B cell (primary cell): ENCODE measurements around the gene PEPD. TPM values are rescaled to one million over a fixed set of nuclear protein-coding genes. Genes with fewer than 3 reads are reported as not detected.

Experiments used
- ATAC-seq: fragments of 200-7000 bp; cut with Tn5 transposase; one replicate; pipeline ENCODE4 v1.10.0; 2021; ENCODE audit warnings: low read depth, mild to moderate bottlenecking, moderate number of reproducible peaks, moderate library complexity
- CTCF ChIA-PET: fragments of 350-600 bp; sonication (Branson Sonifier 250); formaldehyde crosslinking; loops from one replicate; lab custom pipeline; 2021; ENCODE audit warnings: antibody characterized with exemption, inconsistent platforms; lab: Charles Lee
- POLR2A ChIA-PET: fragments of 350-600 bp; sonication (Branson Sonifier 250); formaldehyde crosslinking; loops from one replicate; lab custom pipeline; 2021; ENCODE audit warnings: antibody characterized with exemption; lab: Charles Lee
- DNase-seq: peaks from one replicate; pipeline ENCODE4 v3.0.0; 2013
- H2AFZ ChIP-seq: 2 replicates; pipeline ENCODE4 v1.6.1; 2012; ENCODE audit warnings: mild to moderate bottlenecking, low read depth, low read length; ENCODE audit not compliant: insufficient read depth, poor library complexity, severe bottlenecking
- H3K27ac ChIP-seq, 2 donors: 1 replicate in 1 of 2; 2 replicates in 1 of 2; pipeline ENCODE4 v1.5.1; 2012 to 2013; ENCODE audit warnings: low read length in 2 of 2, mild to moderate bottlenecking in 2 of 2, moderate library complexity in 1 of 2
- H3K27me3 ChIP-seq, 4 experiments: fragments of 200-600 bp in 1 of 4; sonication (generic) in 1 of 4; replicated peaks in 1 of 4; 1 replicate in 2 of 4; 2 replicates in 2 of 4; pipeline versions ENCODE4 v1.6.1 to v1.7.0; 2013 to 2016; ENCODE audit warnings: low read length in 3 of 4, mild to moderate bottlenecking in 2 of 4, mixed read lengths in 1 of 4, moderate library complexity in 1 of 4; ENCODE audit not compliant: insufficient read depth in 4 of 4, control insufficient read depth in 3 of 4; ENCODE audit errors: control extremely low read depth in 1 of 4
- H3K36me3 ChIP-seq, 2 experiments: replicated peaks in 1 of 2; 1 replicate in 1 of 2; 2 replicates in 1 of 2; pipeline versions ENCODE4 v1.6.1 to v1.7.1; 2013; ENCODE audit warnings: low read length in 1 of 2; ENCODE audit not compliant: insufficient read depth in 2 of 2, control insufficient read depth in 1 of 2; ENCODE audit errors: control extremely low read depth in 1 of 2, extremely low read depth in 1 of 2
- H3K4me1 ChIP-seq, 2 donors: fragments of 200-600 bp in 1 of 2; sonication (generic) in 1 of 2; 1 replicate in 1 of 2; 2 replicates in 1 of 2; pipeline versions ENCODE4 v1.5.1 to v1.6.1; 2013 to 2017; ENCODE audit warnings: low read length in 2 of 2; ENCODE audit not compliant: control insufficient read depth in 2 of 2, insufficient read depth in 2 of 2
- H3K4me2 ChIP-seq: replicated peaks from 2 replicates; pipeline ENCODE3; 2012; ENCODE audit warnings: mild to moderate bottlenecking, low read depth, low read length; ENCODE audit not compliant: poor library complexity, severe bottlenecking
- H3K4me3 ChIP-seq, 5 experiments: fragments of 200-600 bp in 1 of 5; sonication (generic) in 1 of 5; 1 replicate in 3 of 5; 2 replicates in 2 of 5; pipeline versions ENCODE4 v1.5.1 to v1.7.0; 2011 to 2016; ENCODE audit warnings: low read length in 4 of 5, mild to moderate bottlenecking in 4 of 5, low read depth in 2 of 5, control low read depth in 1 of 5, moderate library complexity in 1 of 5; ENCODE audit not compliant: insufficient read depth in 1 of 5; ENCODE audit errors: control extremely low read depth in 1 of 5, extremely low read depth in 1 of 5
- H3K79me2 ChIP-seq: fragments of 200-600 bp; sonication (generic); one replicate; pipeline ENCODE4 v1.6.0; 2016; ENCODE audit warnings: low read length; ENCODE audit not compliant: control insufficient read depth, insufficient read depth
- H3K9ac ChIP-seq: fragments of 200-600 bp; sonication (generic); 2 replicates; pipeline ENCODE4 v1.6.1; 2017; ENCODE audit warnings: mild to moderate bottlenecking, low read length, moderate library complexity
- H3K9me3 ChIP-seq, 3 donors: one replicate each; pipeline versions ENCODE4 v1.6.1 to v1.7.1; 2013; ENCODE audit warnings: low read length in 2 of 3; ENCODE audit not compliant: control insufficient read depth in 2 of 3, insufficient read depth in 1 of 3; ENCODE audit errors: control extremely low read depth in 1 of 3
- H4K20me1 ChIP-seq: 2 replicates; pipeline ENCODE4 v1.6.0; 2012; ENCODE audit warnings: mild to moderate bottlenecking, low read length; ENCODE audit not compliant: insufficient read depth, control insufficient read depth, poor library complexity, severe bottlenecking
- H3K27ac Mint-ChIP-seq: one replicate; pipeline ENCODE4 v1.8.0; 2021; ENCODE audit warnings: mixed read lengths
- H3K27me3 Mint-ChIP-seq: one replicate; pipeline ENCODE4 v1.8.0; 2021; ENCODE audit warnings: mixed read lengths
- H3K4me1 Mint-ChIP-seq: one replicate; pipeline ENCODE4 v1.8.0; 2021; ENCODE audit warnings: mixed read lengths
- H3K4me3 Mint-ChIP-seq: one replicate; pipeline ENCODE4 v1.8.0; 2021; ENCODE audit warnings: mixed read lengths
- H3K9me3 Mint-ChIP-seq: one replicate; pipeline ENCODE4 v1.8.0; 2022; ENCODE audit warnings: mixed read lengths; ENCODE audit not compliant: insufficient read depth
- CTCF ChIP-seq: fragments of 200-600 bp; IDR thresholded peaks from one replicate; pipeline ENCODE4 v1.8.0; 2022; ENCODE audit warnings: antibody characterized with exemption, mild to moderate bottlenecking
- EZH2 ChIP-seq: IDR thresholded peaks from 2 replicates; pipeline ENCODE4 v1.6.1; 2012; ENCODE audit warnings: borderline replicate concordance, low read depth, mild to moderate bottlenecking, moderate library complexity, low read length; ENCODE audit not compliant: insufficient read depth, poor library complexity, severe bottlenecking
- WGBS: methylation state at CpG from one replicate; pipeline ENCODE4 v1.1.5; 2013; ENCODE audit warnings: missing lambda C conversion rate; ENCODE audit not compliant: insufficient coverage; 5-methylcytosine and 5-hydroxymethylcytosine counted together
- intact Hi-C: fragments of 100-400 bp; cut with micrococcal nuclease; formaldehyde crosslinking; loops from one replicate; pipeline ENCODE4 v1.10.0; 2022
- polyA plus RNA-seq: library from polyadenylated mRNA; depleted of rRNA; stranded (reverse); fragments of >200 nt; gene quantifications from 2 replicates; pipeline ENCODE4 v1.2.3, GENCODE V29; 2012
- total RNA-seq, 2 donors: library from RNA; stranded (reverse); fragments of 120-200 nt in 1 of 2; gene quantifications; 1 replicate in 1 of 2; 2 replicates in 1 of 2; pipeline versions ENCODE4 v1.2.3 to v1.2.4, GENCODE V29; 2013 to 2022

The PEPD gene
- total and polyA plus RNA-seq, 2 donors (not counting 1 experiment from before 2014, with no cell fraction given) = 36.4 to 42.7 TPM

DNA sequence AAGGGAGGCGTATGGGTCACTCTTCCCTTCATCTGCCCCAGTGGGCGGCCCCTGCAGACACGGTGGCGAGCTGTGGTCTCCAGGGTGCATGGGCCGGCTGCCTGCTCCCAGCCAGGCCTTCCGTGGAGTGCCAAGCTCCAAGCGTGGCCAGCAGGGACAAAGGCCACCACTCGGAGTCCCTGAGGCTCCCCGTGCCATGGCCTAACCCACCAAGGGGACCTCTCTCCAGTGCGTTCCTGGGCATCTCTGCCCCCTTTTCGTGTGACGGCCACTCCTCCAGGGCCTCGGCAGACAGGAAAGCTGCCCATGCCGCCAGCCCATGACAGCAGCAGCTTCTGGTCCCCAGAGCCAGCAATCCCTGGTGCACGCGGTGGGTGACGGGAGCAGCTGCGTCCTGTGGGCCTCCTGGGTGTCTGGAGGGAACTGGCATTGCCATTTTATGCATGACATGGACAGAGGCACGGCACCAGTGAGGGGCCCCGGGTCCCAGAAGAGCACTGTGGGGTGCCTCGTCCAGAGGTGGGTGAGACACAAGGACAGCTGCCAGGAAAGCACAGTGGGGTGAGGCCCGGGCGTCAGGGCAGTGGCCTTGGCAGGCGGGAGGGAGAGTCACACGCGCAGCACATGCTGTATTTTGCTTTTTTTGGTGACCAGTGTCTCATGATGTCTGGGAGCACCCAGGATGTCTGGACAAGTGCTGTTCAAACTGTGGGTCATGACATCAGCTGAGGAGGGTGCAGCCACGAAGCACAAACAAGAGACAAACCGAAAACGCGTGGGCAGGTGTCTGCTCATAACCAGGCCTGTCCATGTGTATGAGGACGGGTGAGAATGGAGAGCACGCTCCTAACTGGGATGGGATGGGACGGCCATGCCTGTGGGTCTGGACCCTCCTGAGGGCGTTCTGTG is 115.8 kb downstream of the PEPD start:
- Histone ChIP-seq H3K4me2 (no peak overlapping the region), H3K27ac (no peak overlapping the region), H3K4me1 (no peaks in the 10 kb centered on the region), H2AFZ (no peak overlapping the region), H3K79me2 (no peaks in the 10 kb centered on the region), H3K27me3 (no peaks in the 10 kb centered on the region), H3K9me3 (no peaks in the 10 kb centered on the region), H3K9ac (no peak overlapping the region), H3K4me3 (no peak overlapping the region), H3K36me3 (no peaks in the 10 kb centered on the region), H4K20me1 (peaks cover 5% of the 10 kb centered on the region)
- TF ChIP-seq CTCF (no peak), EZH2 (no peak)
- ChIA-PET CTCF (interaction anchor here (0.7 to 7.7 kb wide), 11 partner anchors 8 to 262 kb away, joined by 3 to 211 read pairs (median 6); partner anchors contain the start of gene CEBPG), POLR2A (no interaction called here)
- no peaks in the 10 kb centered on the region for H3K9me3 Mint-ChIP-seq
- no peak overlapping the region for H3K27ac Mint-ChIP-seq
- H3K27me3 Mint-ChIP-seq = no peaks in the 10 kb centered on the region
- no peaks in the 10 kb centered on the region for H3K4me1 Mint-ChIP-seq
- WGBS = 93% methylated on average over 34 of the region's 34 CpGs
- H3K4me3 Mint-ChIP-seq = no peak overlapping the region
- no peak for ATAC-seq
- no peak for DNase-seq
- intact Hi-C loops = loop anchor here (2.0 to 5.0 kb wide), 3 partner anchors 33 to 279 kb away; partner anchors contain the start of gene CEBPG

- no peaks in the 10 kb centered on the region for H3K79me2 ChIP-seq
- H2AFZ ChIP-seq = no peak overlapping the region
- Mint-ChIP-seq H3K27me3 (no peaks in the 10 kb centered on the region), H3K4me1 (no peaks in the 10 kb centered on the region), H3K27ac (no peak overlapping the region), H3K4me3 (no peak overlapping the region), H3K9me3 (no peaks in the 10 kb centered on the region)
- H3K9ac ChIP-seq = no peak overlapping the region
- WGBS = 93% methylated on average over 8 of the region's 8 CpGs
- H3K4me1 ChIP-seq = no peaks in the 10 kb centered on the region
- no peak overlapping the region for H3K4me3 ChIP-seq
- CTCF ChIA-PET = interaction anchor here (0.7 to 7.7 kb wide), 6 partner anchors 9 to 261 kb away, joined by 3 to 211 read pairs (median 4); no protein-coding TSS in a partner anchor
- H3K27ac ChIP-seq = no peak overlapping the region
- ATAC-seq (no peak), DNase-seq (no peak)
- no peak overlapping the region for H3K4me2 ChIP-seq
- intact Hi-C loops = loop anchor here (5.0 kb wide), 1 partner anchor 278 kb away; no protein-coding TSS in a partner anchor
- no peaks in the 10 kb centered on the region for H3K36me3 ChIP-seq
- H3K9me3 ChIP-seq = no peaks in the 10 kb centered on the region
- POLR2A ChIA-PET = no interaction called here
- H3K27me3 ChIP-seq = no peaks in the 10 kb centered on the region
- peaks cover 5% of the 10 kb centered on the region for H4K20me1 ChIP-seq
- TF ChIP-seq CTCF (no peak), EZH2 (no peak)
Measured at GRCh38 chr19:33405254-33405552, 116.4 kb downstream of the PEPD start.
